HG02884 (cell line): ENCODE measurements around the gene TXNIP.

Experiments used
- ATAC-seq: cut with Tn5 transposase; IDR thresholded peaks from one replicate; pipeline ENCODE4 v1.9.1; 2021; ENCODE audit warnings: mild to moderate bottlenecking, moderate library complexity; ENCODE audit not compliant: unreplicated experiment

The TXNIP gene

DNA sequence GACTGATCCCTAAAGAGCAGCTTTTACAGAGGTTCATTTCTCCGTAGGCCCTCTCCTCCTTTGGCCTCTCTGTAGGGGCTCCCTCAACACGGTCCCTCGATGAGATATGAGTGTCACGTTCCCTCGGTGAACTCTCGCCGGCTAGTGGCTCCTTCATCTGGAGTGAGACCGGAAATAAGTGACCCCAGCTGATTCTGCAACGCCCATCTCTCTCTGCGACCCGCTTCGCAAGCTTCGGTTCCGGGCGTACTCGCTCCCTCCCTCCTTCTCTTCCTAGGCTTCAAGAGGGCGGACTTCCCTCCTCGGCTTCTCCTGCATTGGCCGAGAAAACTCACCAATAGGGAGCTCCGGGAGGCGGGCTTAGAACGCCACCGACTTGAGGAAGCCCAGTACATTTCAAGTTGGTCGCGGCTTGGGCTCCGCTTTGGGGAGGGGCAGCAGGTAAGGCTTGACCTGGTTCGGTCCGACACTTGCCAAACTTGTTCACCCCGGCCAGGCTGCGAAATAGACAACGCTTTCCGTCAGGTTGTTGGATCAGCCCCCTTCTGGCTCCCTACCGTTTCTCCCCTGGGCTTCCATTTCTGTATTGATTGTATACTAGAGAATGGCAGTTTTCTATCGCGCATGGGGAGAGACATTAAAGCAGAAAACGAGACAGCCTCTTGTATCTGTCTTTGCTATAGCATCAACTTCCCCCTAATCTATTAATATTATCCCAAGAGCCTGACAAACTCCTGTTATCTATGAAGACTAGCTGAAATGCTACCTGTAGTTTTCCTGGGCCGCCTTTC, 31.9 kb downstream of the TXNIP start, which contains the start of the genes ANKRD34A and POLR3GL:
Gene ANKRD34A (minus strand): TSS at position 248 of the 791 bp plus-strand sequence. CDS start 2,816 bp downstream, outside the sequence.
Gene POLR3GL (plus strand): TSS at position 363 of the 791 bp plus-strand sequence. CDS start 10,176 bp downstream, outside the sequence.
- peak; percentile 89 for ATAC-seq

DNA sequence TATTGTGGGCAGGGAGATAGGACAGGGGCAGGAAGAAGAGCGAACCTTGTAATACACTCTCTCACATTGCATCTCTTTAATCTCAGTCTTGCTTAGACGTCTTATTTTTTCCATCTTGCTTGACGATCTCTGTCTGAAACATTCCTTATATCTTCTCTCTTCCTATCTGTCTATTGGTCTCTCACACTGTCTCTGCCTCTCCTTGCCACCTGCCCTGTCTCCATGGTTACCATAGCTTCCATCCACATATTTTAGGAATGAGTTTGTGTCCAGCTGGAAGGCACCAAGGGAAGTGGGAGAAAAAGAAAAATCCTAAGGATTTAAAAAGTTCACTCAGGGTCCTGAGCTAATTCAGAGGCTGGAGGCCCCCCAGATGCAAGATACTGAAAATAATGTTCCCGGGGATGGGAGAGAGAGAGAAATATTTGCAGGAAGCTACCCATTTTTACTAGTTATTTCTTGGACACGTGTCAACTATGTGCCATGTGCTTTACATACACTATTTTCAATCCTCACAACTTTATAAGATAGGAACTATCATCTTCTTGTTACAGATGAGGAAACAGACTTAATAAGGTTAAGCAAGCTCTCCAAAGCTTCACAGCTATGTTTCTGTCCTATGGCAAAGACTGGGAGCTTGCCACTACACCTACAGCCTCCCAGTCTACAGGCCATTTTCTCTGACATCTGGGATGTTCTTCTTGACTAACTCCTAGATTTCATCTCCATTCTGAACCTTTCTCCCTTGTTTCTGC, 32.9 kb downstream of the TXNIP start:
- no peak for ATAC-seq

DNA sequence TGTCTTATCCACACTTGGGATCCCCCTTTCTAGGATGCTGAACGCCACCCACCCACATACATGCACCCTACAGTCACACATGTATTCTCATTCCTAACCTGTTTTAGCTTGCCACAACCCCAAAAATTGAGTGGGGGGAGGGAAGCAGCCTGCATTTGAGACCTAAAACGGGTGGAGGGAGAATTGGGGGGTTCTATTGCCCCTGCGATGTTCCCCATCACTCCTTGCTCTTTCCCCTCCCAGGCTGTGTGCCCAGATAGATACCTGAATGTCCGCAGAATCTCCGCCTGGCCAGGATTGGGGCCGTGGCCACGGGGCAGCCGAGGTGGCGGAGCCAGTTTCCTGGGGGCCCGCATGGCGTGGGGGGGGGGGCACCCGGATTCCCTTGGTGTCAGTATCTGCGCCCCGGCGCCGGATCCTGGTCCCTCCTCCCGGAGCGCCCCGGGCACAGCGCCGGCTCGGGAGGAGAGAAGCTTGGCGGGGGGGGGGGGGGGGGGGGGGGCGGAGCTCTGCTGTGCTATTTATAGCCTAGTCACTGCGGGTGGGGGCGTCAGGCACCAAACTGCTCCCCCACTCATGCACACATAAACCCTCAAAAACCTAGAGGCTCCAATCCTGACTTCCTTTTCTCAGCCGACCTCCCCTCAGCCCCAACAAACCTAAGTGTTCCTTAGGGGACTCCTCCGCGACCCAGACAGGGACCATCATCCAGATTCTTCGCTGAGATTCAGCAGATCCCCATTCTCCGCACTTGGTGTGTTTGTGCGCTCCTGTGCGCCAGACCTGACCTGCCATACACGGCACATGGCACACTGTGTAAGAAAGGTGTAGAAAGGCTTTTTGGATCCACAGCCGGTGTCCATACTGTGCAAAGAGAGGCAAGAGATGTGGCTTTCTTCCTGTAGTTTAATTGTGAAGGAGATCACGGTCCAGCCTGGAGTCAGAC, 33.9 kb downstream of the TXNIP start:
- no peak for ATAC-seq

DNA sequence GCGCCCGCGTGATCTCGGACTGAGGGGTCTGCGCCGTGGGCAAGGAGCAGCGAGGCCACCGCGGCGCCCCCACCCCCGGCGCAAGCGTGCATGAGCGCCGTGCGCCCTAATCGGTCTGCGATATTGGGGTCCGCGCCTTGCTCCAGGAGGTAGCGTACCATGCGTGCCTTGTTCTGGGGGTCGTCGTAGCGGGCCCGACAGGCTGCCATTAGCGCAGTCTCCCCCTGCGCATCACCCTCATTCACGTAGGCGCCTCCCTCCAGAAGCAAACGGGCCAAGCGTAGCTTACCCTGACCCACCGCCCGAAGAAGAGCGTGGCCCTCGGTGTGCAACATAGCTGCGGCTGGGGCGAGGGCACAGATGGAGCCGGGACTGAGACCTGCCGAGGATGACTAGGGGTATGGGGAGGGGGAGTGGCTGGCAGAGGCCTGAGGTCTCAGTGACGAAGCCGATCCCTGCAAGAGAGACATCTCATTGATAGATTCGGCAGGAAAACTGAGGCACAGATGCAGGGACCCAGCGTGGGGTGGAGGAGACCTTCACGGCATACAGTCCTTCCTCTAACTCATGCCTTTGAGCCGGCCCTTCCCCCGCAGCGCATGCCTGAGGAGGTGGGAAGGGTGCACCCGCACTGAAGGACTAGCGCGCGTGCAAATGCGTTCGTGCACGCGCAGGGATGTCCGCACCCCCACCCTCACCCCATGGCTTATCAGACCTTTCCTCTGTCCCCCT, 34.8 kb downstream of the TXNIP start:
- ATAC-seq = no peak

DNA sequence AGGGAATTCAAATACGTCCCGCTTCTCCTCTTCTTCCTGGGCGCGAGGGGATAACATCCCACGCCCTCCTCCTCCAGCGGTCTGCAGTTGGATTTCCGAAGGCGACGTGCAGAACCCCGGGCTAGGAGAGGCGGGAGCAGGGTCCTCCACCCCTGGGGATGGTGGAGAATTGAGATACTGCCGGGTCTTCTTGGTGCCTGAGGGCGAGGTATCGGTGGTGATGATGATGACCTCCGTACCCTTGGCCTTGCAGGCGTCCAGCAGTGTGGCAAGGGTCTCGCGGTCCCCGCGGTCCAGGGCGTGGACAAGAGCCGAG, 35.3 kb downstream of the TXNIP start:
- ATAC-seq = no peak

DNA sequence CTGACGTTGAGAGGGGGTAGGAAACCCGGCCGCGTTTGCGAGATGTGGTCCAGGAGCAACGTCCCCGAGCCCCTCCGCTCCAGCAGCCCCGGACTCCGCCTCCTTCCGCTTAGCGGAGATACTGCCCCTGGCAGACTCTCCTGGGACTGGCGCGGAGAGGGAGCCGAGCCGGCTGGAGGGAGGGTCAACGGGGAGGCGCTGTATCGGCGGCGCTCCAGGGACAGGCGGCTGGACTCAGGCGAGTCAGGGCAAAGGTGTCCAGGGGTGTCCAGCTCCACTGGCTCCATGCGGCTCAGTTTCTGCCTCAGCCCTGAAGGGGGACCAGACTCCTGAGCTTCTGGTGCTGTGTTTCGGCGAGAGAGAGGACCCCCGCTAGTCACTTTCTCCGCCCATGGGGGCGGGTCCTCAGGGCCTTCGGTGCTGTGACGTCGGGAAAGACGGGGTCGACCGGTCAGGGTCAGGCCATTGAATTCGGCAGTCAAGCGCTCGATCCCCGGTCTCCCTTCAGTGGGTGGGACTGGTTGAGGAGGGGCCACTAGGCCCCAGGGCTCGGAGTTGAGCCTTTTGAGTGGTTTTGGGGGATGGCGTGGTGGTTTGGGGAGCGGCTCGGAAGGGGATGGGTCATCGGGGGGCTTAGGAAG, 35.8 kb downstream of the TXNIP start:
- no peak for ATAC-seq

DNA sequence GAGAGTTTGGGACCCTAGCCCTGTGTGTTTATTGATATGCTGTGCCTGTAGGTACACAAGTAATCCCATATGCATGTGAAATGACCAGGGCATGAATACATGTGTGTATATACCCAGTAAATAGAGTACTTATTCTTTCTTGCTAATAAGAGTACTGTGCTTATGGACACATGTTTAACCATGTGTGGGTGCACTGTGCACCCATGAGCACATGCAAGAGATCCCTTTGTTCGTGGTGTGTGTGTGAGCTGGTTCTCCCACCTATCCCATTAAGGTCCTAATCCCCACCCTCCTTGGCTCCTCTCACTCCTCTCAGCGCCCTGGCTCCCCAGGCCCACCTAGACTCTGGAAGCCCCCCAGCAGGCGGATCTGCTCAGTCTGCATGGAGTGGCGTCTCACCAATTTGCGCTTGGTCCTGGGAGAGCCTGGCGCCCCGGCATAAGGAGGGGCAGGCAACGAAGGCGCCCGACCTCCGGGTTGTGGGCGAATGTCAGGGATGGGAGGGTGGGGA, 36.4 kb downstream of the TXNIP start:
- ATAC-seq = no peak

DNA sequence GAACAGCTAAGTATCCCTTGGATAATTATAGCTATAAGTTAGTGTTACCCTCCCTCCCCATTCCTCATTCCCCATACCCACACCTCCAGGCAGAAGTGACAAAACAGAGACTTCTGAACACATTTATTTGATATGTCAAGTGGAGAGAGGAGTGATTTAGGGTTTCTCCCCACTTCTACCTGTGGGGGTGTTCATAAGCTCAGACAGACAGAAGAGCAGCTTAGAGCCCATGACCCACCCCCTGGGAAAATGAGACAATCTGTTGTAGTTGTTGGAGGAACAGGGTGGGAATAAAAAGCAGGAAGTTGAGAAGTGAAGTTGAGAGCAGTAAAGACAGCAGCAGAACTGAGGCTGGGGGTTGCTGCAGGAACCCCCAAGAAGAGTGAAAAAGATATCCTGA, 37.0 kb downstream of the TXNIP start:
- no peak for ATAC-seq

DNA sequence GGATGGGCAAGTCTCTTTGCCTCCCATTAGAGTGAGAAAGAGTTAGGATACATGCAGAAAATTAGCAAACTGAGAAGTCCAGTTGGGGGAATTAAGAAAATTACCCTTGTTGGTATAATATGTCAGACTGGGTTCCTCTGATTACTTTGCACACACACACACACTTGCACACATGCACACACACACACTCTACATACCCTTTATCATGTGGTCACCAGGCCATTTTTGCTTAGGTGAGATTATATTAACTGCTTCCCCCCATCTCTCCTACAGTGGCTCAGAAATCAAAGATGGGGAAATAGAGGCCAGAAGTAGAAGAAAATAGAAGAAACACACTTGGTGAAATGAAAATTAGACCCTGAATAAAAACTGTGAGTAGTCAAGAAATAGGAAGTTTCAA, 37.6 kb downstream of the TXNIP start:
- no peak for ATAC-seq

DNA sequence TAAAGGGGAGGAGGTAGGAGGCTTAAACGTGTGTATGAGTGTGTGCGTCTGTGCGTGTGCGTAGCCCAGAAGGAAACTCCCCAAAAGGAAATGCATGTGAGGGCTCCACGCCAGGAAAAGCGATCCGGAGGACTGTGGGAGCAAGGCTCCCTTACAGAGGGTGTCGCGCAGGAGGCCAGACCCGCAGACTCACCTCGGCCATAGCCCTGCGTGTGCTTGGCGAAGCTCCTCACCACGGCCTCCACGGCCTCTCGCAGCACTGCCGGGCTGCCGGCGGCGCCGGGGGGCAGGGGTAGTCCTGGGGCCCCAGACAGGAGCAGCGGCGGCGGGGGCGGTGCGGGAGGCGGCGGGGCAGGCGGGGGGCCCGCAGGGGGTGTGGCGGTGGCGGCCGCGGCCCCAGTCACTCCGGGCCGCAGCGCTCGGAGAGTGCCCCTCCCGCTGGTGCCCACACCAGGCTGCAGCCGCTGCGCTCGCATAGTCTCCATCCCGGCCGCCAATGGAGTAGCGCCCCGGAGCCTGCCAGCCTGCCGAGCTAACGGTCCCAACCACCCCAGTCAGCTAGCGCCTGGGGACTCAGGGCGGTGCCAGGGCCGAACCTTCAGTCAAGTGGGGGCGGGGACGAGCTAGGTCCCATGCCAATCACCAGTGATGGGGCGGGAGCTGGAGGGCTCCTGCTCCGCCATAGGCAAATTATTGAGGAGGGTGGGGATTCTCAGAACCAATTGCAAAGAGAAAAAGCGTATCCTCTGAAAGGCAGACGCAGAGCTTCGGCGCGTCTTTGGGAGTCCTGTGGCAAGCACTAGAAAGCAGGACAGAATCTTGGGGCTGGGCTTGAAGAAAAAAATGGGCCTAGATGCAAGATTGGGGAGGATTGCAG, 38.7 kb downstream of the TXNIP start, which contains the start of gene LIX1L:
Gene LIX1L (minus strand): TSS at position 575 of the 877 bp plus-strand sequence. CDS start 90 bp downstream, at position 485.
- ATAC-seq = peak; percentile 83

DNA sequence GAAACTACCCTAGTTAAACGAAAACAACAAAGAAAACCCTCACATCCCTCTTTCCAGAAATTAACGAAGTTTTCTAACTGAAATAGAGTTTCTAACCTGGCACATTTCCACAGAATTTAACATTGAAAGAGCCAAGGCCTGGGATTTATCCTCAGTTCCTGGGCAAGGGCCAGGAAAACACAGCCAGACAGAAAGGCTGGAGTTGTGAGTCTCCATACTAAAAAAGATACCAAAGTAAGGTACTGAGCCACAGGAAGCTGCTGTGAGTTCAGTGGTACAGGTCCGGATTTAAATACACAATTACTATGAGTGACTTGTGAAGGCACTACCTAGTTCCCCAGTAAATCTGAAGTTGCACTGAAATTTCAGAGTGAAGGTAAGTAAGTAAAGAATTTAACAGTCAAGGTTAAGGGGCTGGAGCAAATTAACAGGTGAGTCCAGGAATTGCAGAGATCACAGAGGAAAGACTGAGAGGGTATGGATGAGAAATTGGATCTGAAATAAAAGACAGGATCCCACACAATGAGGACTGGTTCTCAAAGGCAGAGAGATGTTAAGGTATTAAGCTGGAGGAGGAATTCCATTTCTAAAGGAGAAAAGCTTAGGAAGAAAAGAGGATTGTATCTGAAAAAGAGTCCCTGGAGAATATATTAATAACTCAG, 39.5 kb downstream of the TXNIP start:
- ATAC-seq = no peak

DNA sequence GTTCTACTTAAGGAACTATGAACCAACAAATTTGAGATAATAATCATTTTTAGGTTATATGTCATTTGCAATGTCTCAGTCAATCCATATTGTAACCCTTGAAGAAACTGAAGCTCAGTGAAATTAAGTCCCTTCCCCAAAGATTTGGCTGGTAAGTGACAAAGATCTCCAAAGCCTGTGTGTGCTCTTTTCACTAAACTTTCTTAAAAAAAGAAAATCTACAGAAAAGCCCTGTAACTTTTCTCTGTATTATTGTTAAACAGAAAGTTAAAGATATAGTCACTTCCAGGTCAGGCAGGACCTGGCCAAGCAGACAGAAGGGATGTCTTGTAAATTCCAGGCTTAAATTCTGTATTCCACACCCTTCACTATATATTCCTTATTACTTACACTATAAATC, 40.0 kb downstream of the TXNIP start:
- ATAC-seq = no peak

DNA sequence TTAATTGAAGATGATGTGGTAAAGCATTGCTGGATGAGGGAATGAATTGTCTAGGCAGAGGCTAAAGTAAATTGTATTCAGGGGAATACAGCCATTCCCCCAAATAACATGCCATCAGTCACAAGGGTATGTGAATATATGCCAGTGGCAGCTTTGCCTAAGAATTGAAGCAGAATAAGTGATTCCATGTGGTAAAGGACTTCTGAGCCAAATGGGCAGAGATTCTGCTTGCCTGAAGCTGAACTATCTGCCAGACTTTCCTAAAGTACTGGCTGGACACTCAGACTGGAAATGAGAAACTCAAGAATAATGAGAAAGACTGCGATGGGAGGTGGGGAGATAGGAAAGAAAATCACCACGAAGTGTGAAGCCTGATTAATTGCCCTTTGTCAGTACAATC, 40.9 kb downstream of the TXNIP start:
- no peak for ATAC-seq

DNA sequence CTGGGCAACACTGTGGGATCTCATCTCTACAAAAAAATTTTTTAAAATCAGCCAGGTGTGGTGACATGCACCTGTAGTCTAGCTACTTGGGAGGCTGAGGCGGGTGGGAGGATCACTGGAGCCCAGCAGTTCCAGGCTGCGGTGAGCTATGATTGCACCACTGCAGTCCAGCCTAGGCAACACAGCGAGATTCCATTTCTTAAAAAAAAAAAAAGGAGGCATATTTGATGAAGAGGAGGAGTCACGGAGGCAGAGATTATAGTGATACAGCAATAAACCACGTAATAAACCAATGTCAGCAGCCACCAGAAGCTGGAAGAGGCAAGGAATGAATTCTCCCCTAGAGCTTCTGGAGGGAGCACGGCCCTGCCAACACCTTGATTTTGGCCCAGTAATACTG, 42.5 kb downstream of the TXNIP start:
- no peak for ATAC-seq

DNA sequence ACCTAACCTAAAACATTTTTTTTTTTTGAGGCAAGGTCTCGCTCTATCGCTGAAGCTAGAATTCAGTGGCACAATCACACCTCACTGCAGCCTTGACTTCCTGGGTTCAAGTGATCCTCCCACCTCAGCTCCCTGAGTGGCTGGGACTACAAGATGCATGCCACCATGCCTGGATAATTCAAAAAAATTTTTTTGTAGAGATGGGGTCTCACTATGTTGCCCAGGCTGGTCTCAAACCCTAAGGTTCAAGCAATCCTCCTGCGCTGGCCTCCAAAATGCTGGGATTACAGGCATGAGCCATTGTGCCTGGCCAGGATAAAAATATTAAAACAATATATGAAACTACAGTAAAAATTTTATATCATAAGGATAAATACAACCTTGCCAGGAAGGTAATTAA, 43.5 kb downstream of the TXNIP start:
- ATAC-seq = no peak

DNA sequence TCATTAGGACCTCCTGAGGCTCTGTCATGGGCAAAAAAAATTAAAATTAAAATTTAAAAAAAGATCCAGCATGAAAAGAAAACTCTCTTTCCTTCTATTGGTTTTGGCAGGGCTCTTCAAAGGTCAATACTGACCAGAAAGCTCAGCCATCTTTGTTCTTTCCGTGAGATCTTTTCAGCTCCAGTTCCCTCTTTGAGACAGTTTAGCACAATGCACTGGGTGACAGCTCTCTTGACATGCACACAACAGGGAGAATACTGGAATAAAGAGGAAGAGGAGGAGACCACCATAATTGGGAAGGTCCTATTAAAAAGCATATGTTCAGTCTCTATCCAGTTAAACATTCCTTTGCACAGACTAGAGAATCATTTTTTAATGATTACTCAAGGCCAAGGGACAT, 44.9 kb downstream of the TXNIP start:
- ATAC-seq = no peak

DNA sequence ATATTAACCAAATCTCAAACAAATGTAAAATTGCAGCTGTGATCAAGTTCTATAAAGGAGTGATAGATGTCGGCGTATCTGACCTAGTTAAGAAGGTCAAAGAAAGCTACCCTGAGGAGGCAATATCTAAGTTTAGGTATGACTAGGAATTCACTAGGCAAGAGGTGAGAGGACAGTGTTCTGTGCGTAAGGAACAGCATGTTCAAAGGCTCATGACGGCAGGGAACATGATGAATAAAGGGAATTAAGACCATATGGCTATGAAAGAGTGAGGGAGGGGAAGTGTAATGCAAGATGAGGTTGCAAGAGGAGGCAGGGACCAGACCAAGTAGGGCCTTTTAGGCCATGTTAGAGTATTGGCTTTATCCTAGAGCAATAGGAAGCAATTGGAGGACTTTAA, 47.2 kb downstream of the TXNIP start:
- no peak for ATAC-seq

DNA sequence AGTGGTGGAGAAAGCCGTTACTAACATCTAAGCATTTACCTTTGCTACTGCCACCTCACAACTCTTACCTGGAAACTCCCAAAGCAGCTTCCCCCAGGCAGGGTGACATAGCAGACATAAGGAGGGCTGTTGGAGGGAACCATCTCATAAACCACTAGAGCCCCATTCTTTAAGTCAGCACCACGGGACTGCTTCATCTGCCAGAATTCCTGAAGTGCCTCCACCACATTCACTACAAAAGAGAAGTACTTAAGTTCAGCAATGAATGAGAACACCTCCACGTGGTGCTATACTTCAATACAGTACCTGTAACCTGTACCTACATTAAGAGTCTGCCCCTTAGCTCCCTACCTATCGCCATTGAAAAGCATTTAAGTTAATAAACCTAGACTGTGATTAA, 48.8 kb downstream of the TXNIP start:
- ATAC-seq = no peak
